Ovary (tissue), 3 donors: Measurements from ENCODE around the gene FSTL3.

Experiments
- EP300 ChIP-seq: sonication (generic); formaldehyde crosslinking; IDR thresholded peaks from one replicate; pipeline ENCODE4 v1.6.1; 2017; ENCODE audit warnings: antibody characterized with exemption
- POLR2A ChIP-seq: fragments of 450-650 bp; IDR thresholded peaks from one replicate; pipeline ENCODE4 v1.6.1; 2017; ENCODE audit warnings: antibody characterized with exemption, mild to moderate bottlenecking, moderate library complexity
- TF ChIP-seq, protein P1 (sequence below), 3 donors: fragments of 450-650 bp in 2 of 3; fragments of 200-600 bp in 1 of 3; IDR thresholded peaks; one replicate each; pipeline versions ENCODE4 v1.5.1 to v1.8.0; 2016 to 2022; ENCODE audit warnings: antibody characterized with exemption in 3 of 3, mild to moderate bottlenecking in 1 of 3
- donor health status: DM: no; HTN: no; CAD: no.

DNA sequence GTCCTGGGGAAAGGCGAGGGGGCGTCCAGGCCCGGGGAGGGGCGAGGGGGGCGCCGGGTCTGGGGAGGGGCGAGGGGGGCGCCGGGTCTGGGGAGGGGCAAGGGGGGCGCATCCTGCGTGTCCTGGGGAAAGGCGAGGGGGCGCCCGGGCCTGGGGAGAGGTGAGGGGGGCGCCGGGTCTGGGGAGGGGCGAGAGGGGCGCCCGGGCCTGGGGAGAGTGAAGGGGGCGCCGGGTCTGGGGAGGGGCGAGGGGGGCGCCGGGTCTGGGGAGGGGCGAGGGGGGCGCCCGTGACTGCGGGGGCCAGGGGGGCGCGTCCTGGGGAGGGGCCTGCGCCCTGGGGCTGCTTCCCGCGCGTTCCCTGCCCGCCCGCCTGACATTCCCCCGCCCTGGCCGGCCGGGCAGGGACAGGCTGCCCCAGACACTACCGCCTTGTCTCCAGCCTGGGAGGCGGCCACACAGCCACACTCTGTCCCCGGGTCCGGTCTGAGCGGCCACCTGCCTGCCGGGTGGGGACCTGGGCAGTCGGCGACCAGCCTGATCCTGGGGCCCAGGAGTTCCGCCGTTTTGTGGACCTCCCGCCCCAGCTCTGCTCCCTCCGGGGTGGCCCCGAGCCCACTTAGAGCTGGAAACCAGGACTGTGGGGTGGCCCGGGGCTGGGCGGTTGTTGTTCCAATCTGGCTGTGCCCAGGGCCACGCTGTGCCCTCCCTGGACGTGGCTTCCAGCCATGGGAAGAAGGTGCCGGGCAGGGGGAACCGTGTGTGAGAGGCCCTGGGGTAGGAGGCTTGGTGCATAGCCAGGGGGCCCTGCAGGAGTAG lies 44.4 kb downstream of the FSTL3 start:
- TF ChIP-seq, protein P1, sequence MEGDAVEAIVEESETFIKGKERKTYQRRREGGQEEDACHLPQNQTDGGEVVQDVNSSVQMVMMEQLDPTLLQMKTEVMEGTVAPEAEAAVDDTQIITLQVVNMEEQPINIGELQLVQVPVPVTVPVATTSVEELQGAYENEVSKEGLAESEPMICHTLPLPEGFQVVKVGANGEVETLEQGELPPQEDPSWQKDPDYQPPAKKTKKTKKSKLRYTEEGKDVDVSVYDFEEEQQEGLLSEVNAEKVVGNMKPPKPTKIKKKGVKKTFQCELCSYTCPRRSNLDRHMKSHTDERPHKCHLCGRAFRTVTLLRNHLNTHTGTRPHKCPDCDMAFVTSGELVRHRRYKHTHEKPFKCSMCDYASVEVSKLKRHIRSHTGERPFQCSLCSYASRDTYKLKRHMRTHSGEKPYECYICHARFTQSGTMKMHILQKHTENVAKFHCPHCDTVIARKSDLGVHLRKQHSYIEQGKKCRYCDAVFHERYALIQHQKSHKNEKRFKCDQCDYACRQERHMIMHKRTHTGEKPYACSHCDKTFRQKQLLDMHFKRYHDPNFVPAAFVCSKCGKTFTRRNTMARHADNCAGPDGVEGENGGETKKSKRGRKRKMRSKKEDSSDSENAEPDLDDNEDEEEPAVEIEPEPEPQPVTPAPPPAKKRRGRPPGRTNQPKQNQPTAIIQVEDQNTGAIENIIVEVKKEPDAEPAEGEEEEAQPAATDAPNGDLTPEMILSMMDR (IDR thresholded peaks at IDR 0.05) = no peak
- no peak for TF ChIP-seq EP300
- no peak for TF ChIP-seq POLR2A
